H1 (cell line): ENCODE results near the gene PCAT7. TPM values are rescaled to one million over a fixed set of nuclear protein-coding genes. Genes with fewer than 3 reads are reported as not detected.

Source experiments
- CTCF ChIA-PET: fragments of 300-600 bp; sonication (Branson Sonifier 250); formaldehyde crosslinking; loops from one replicate; lab custom pipeline; 2021; ENCODE audit not compliant: partially characterized antibody; lab: Charles Lee
- POLR2A ChIA-PET: fragments of 300-600 bp; sonication (Branson Sonifier 250); formaldehyde crosslinking; loops from one replicate; lab custom pipeline; 2021; ENCODE audit warnings: inconsistent platforms; ENCODE audit not compliant: partially characterized antibody; lab: Charles Lee
- DNase-seq, 2 experiments: peaks; one replicate each; pipeline versions ENCODE4 v3.0.0 to v3.0.0-alpha.2; 2010 to 2022; ENCODE audit warnings: low spot score in 2 of 2, low read depth in 1 of 2, mixed read lengths in 1 of 2
- FAIRE-seq: peaks from 2 replicates; lab custom pipeline; 2011; peaks lifted over from hg19 to GRCh38; lab: Jason Lieb, UNC
- H2AFZ ChIP-seq: 2 replicates; pipeline ENCODE4 v1.8.1; 2012; ENCODE audit warnings: low read length, inconsistent platforms
- H2AK5ac ChIP-seq: 2 replicates; pipeline ENCODE4 v1.6.1; 2013; ENCODE audit warnings: low read depth, low read length
- H2BK120ac ChIP-seq: replicated peaks from 2 replicates; pipeline ENCODE3; 2013; ENCODE audit warnings: low read depth, low read length, inconsistent platforms
- H2BK12ac ChIP-seq: 2 replicates; pipeline ENCODE4 v1.6.1; 2013; ENCODE audit warnings: low read depth, low read length
- H2BK15ac ChIP-seq: 2 replicates; pipeline ENCODE4 v1.6.1; 2013; ENCODE audit warnings: low read length
- H2BK20ac ChIP-seq: 2 replicates; pipeline ENCODE4 v1.6.1; 2013; ENCODE audit warnings: low read length
- H2BK5ac ChIP-seq: 2 replicates; pipeline ENCODE4 v1.6.1; 2013; ENCODE audit warnings: low read depth, low read length
- H3K14ac ChIP-seq: 2 replicates; pipeline ENCODE4 v1.6.1; 2013; ENCODE audit warnings: inconsistent platforms; ENCODE audit not compliant: insufficient read length
- H3K18ac ChIP-seq: 2 replicates; pipeline ENCODE4 v1.6.1; 2013; ENCODE audit warnings: low read length; ENCODE audit errors: extremely low read depth
- H3K23ac ChIP-seq: 2 replicates; pipeline ENCODE4 v1.6.1; 2013; ENCODE audit warnings: inconsistent platforms; ENCODE audit not compliant: insufficient read length
- H3K23me2 ChIP-seq: 2 replicates; pipeline ENCODE4 v1.6.1; 2013; ENCODE audit warnings: low read depth, low read length
- H3K27ac ChIP-seq: 2 replicates; pipeline ENCODE4 v1.6.1; 2011; ENCODE audit warnings: low read depth, low read length, inconsistent platforms
- H3K27me3 ChIP-seq, 4 experiments: replicated peaks in 1 of 4; 1 replicate in 1 of 4; 2 replicates in 3 of 4; pipeline versions ENCODE4 v1.6.1 to v1.8.1; 2011 to 2013; ENCODE audit warnings: low read length in 3 of 4, mild to moderate bottlenecking in 3 of 4, inconsistent platforms in 2 of 4, mixed read lengths in 2 of 4, moderate library complexity in 1 of 4; ENCODE audit not compliant: control insufficient read depth in 3 of 4, insufficient read depth in 3 of 4; ENCODE audit errors: extremely low read depth in 1 of 4
- H3K36me3 ChIP-seq, 4 experiments: 2 replicates each; pipeline versions ENCODE4 v1.6.1 to v1.8.1; 2011 to 2013; ENCODE audit warnings: mild to moderate bottlenecking in 4 of 4, low read length in 3 of 4, moderate library complexity in 2 of 4, control low read depth in 1 of 4, inconsistent platforms in 1 of 4; ENCODE audit not compliant: insufficient read depth in 4 of 4, control insufficient read depth in 2 of 4
- H3K4ac ChIP-seq: replicated peaks from 2 replicates; pipeline ENCODE3; 2013; ENCODE audit warnings: low read length, low read depth, mixed read lengths, inconsistent platforms; ENCODE audit not compliant: insufficient read length
- H3K4me1 ChIP-seq, 4 experiments: replicated peaks in 1 of 4; 1 replicate in 1 of 4; 2 replicates in 3 of 4; pipeline versions ENCODE4 v1.6.1 to v1.8.1; 2011 to 2013; ENCODE audit warnings: low read length in 3 of 4, inconsistent platforms in 2 of 4, mixed read lengths in 1 of 4; ENCODE audit not compliant: insufficient read depth in 4 of 4, control insufficient read depth in 3 of 4
- H3K4me2 ChIP-seq, 2 experiments: 2 replicates each; pipeline versions ENCODE4 v1.6.1 to v1.8.1; 2011 to 2013; ENCODE audit warnings: low read depth in 2 of 2, low read length in 2 of 2, control low read depth in 1 of 2, inconsistent platforms in 1 of 2, mild to moderate bottlenecking in 1 of 2; ENCODE audit not compliant: insufficient read depth in 1 of 2
- H3K4me3 ChIP-seq, 4 experiments: fragments of 200-600, 300-600 bp in 1 of 4; sonication (generic), shearing (Covaris generic), sonication (Bioruptor Twin) in 1 of 4; 2 replicates each; pipeline versions ENCODE4 v1.5.1 to v1.8.1; 2011 to 2016; ENCODE audit warnings: low read length in 4 of 4, low read depth in 3 of 4, control low read depth in 2 of 4, inconsistent platforms in 2 of 4, mild to moderate bottlenecking in 2 of 4, mixed read lengths in 1 of 4, moderate library complexity in 1 of 4; ENCODE audit not compliant: insufficient read depth in 2 of 4; ENCODE audit errors: extremely low read depth in 1 of 4
- H3K56ac ChIP-seq: replicated peaks from 2 replicates; pipeline ENCODE3; 2013; ENCODE audit warnings: low read depth, mild to moderate bottlenecking, mixed read lengths, low read length, inconsistent platforms; ENCODE audit not compliant: insufficient read length
- H3K79me1 ChIP-seq: 2 replicates; pipeline ENCODE4 v1.6.1; 2013; ENCODE audit warnings: low read depth, low read length, control low read depth
- H3K79me2 ChIP-seq, 2 experiments: 2 replicates each; pipeline versions ENCODE4 v1.6.1 to v1.8.1; 2012 to 2013; ENCODE audit warnings: low read length in 2 of 2, mild to moderate bottlenecking in 2 of 2, inconsistent platforms in 1 of 2; ENCODE audit not compliant: insufficient read depth in 2 of 2, control insufficient read depth in 1 of 2
- H3K9ac ChIP-seq, 4 experiments: replicated peaks in 1 of 4; 1 replicate in 1 of 4; 2 replicates in 3 of 4; pipeline versions ENCODE4 v1.6.1 to v1.8.1; 2011 to 2013; ENCODE audit warnings: low read depth in 3 of 4, low read length in 3 of 4, control low read depth in 2 of 4, mild to moderate bottlenecking in 2 of 4, moderate library complexity in 2 of 4, inconsistent platforms in 1 of 4; ENCODE audit errors: extremely low read depth in 1 of 4
- H3K9me3 ChIP-seq, 2 experiments: 2 replicates each; pipeline versions ENCODE4 v1.6.1 to v1.8.1; 2012 to 2013; ENCODE audit warnings: mild to moderate bottlenecking in 2 of 2, moderate library complexity in 2 of 2, control low read depth in 1 of 2, inconsistent platforms in 1 of 2, low read depth in 1 of 2, low read length in 1 of 2, mixed read lengths in 1 of 2; ENCODE audit not compliant: insufficient read depth in 2 of 2
- H4K20me1 ChIP-seq, 2 experiments: replicated peaks in 1 of 2; 2 replicates each; pipeline versions ENCODE3 to v1.8.1; 2011 to 2013; ENCODE audit warnings: inconsistent platforms in 2 of 2, low read length in 2 of 2, mild to moderate bottlenecking in 1 of 2; ENCODE audit not compliant: insufficient read depth in 2 of 2, control insufficient read depth in 1 of 2
- H4K5ac ChIP-seq: 2 replicates; pipeline ENCODE4 v1.6.1; 2013; ENCODE audit warnings: low read length, low read depth, mixed read lengths, inconsistent platforms; ENCODE audit not compliant: insufficient read length
- H4K8ac ChIP-seq: 2 replicates; pipeline ENCODE4 v1.8.0; 2013; ENCODE audit warnings: mild to moderate bottlenecking, moderate library complexity, low read length, inconsistent platforms; ENCODE audit not compliant: insufficient read depth; ENCODE audit errors: extremely low read depth
- H4K91ac ChIP-seq: replicated peaks from 2 replicates; pipeline ENCODE3; 2013; ENCODE audit warnings: low read length, mixed read lengths, inconsistent platforms; ENCODE audit not compliant: insufficient read length
- CBX8 ChIP-seq: fragments of 300-800, 300-1000 bp; sonication (generic); IDR thresholded peaks from 2 replicates; pipeline ENCODE4 v1.7.1; 2016; ENCODE audit warnings: low read depth, low read length, borderline replicate concordance
- YY1 ChIP-seq: IDR thresholded peaks from 2 replicates; pipeline ENCODE4 v1.6.1; 2011; ENCODE audit warnings: low read depth, mild to moderate bottlenecking, low read length
- WGBS, 2 experiments: shearing (Covaris generic) in 1 of 2; methylation state at CpG; one replicate each; pipeline versions ENCODE4 v1.1.6 to v1.1.7; 2013 to 2015; ENCODE audit warnings: low lambda C conversion rate in 2 of 2, mixed read lengths in 2 of 2, inconsistent platforms in 1 of 2, low coverage in 1 of 2, missing lambda C conversion rate in 1 of 2; ENCODE audit not compliant: insufficient replicate concordance in 2 of 2, insufficient coverage in 1 of 2, insufficient read length in 1 of 2; ENCODE audit errors: extremely low coverage in 1 of 2, missing lambda C conversion rate in 1 of 2; 5-methylcytosine and 5-hydroxymethylcytosine counted together
- polyA plus RNA-seq, 7 experiments: library from polyadenylated mRNA; depleted of rRNA in 3 of 7; stranded (reverse) in 5 of 7; unstranded in 2 of 7; fragments of >200 nt in 5 of 7; fragments of 200-250 nt in 2 of 7; gene quantifications; 1 replicate in 5 of 7; 2 replicates in 1 of 7; 4 replicates in 1 of 7; pipeline versions ENCODE4 v1.2.1 to v1.2.3, GENCODE V29; 2011 to 2013; ENCODE audit warnings: missing spikeins in 2 of 7, mixed read lengths in 2 of 7
- total RNA-seq: library from RNA; stranded (reverse); fragmentation: NEBNext Ultra II Directional; extraction: Animal tissue kit (Norgen Biotek cat#: 25700); gene quantifications from 2 replicates; pipeline ENCODE4 v1.2.1, GENCODE V29; 2021

The PCAT7 gene
- total and polyA plus RNA-seq, 2 of the 8 experiments (the other 6 are each of a cell fraction or from before 2014, with no cell fraction given) = 3.2 to 4.1 TPM

GRCh38 chr9:94526271-94526670 lies 28.6 kb upstream of the PCAT7 start:
- Histone ChIP-seq H3K27me3 (no peaks in the 10 kb centered on the region), H3K9me3 (no peaks in the 10 kb centered on the region), H4K5ac (no peak overlapping the region), H3K9ac (no peak overlapping the region), H3K79me2 (no peaks in the 10 kb centered on the region), H2BK20ac (no peak overlapping the region), H3K4me1 (no peaks in the 10 kb centered on the region), H3K79me1 (no peaks in the 10 kb centered on the region), H3K23ac (no peak overlapping the region), H3K4me2 (no peak overlapping the region), H4K8ac (no peak overlapping the region), H4K91ac (no peak overlapping the region), H3K4ac (no peak overlapping the region), H3K14ac (no peak overlapping the region), H2BK120ac (no peak overlapping the region), H2BK5ac (no peak overlapping the region), H2AFZ (no peak overlapping the region), H3K27ac (no peak overlapping the region), H4K20me1 (no peaks in the 10 kb centered on the region), H3K4me3 (no peak overlapping the region), H3K23me2 (no peaks in the 10 kb centered on the region), H3K36me3 (no peaks in the 10 kb centered on the region), H2AK5ac (no peak overlapping the region), H2BK12ac (no peak overlapping the region), H2BK15ac (no peak overlapping the region), H3K18ac (no peak overlapping the region), H3K56ac (no peak overlapping the region)
- 100% methylated on average over 1 of the region's 1 CpG; no CpG with 5 or more reads in 1 of the 2 experiments for WGBS, 2 experiments
- FAIRE-seq = no peak
- no peak for DNase-seq
- POLR2A ChIA-PET = no interaction called here
- CTCF ChIA-PET = no interaction called here
- no peak for TF ChIP-seq CBX8
- TF ChIP-seq YY1 = no peak
